ENCODE data around the gene SPRED1.

DNA sequence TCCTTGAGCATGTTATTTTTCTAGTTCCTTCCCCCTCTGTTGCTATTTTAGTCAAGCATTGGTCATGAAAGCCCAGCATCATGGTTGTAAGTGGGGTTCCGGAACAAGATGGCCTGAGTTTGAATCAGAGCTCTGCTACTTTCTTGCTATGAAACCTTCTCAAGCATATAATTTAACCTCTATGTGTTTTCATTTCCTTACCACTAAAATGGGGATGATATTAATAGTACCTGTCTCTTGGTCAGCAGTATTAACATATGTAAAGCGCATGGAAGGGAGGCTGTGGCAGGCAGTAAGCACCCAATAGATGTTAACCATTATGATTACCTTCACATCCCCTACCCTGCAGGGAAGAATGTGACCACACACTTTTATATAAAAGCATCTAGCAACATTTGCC is 14.3 kb upstream of the SPRED1 start:
- TF ChIP-seq, protein P1, sequence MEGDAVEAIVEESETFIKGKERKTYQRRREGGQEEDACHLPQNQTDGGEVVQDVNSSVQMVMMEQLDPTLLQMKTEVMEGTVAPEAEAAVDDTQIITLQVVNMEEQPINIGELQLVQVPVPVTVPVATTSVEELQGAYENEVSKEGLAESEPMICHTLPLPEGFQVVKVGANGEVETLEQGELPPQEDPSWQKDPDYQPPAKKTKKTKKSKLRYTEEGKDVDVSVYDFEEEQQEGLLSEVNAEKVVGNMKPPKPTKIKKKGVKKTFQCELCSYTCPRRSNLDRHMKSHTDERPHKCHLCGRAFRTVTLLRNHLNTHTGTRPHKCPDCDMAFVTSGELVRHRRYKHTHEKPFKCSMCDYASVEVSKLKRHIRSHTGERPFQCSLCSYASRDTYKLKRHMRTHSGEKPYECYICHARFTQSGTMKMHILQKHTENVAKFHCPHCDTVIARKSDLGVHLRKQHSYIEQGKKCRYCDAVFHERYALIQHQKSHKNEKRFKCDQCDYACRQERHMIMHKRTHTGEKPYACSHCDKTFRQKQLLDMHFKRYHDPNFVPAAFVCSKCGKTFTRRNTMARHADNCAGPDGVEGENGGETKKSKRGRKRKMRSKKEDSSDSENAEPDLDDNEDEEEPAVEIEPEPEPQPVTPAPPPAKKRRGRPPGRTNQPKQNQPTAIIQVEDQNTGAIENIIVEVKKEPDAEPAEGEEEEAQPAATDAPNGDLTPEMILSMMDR (IDR thresholded peaks at IDR 0.05; ENCODE audit: insufficient read depth, low read length), result no peak
- TF ChIP-seq GABPA (IDR thresholded peaks at IDR 0.05; ENCODE audit: low read depth), result no peak

Measured in HL-60 (cell line).